Activated T-helper 1 cell treated with anti-CD3 and anti-CD28 coated beads, Interleukin-2, amount 50 U/mL, for 16 hours (primary cell): ENCODE results near the gene PRKAG2.

ENCODE experiments used
- DNase-seq, 2 donors: peaks; one replicate each; pipeline ENCODE4 v3.0.0-alpha.2; 2020; ENCODE audit warnings: low read depth in 1 of 2, low spot score in 1 of 2

PRKAG2 gene

GRCh38 chr7:151508991-151509390 lies 367.9 kb downstream of the PRKAG2 start:
- no peak for DNase-seq

- DNase-seq, result no peak
Measured at GRCh38 chr7:151507806-151508205, 369.1 kb downstream of the PRKAG2 start.

- no peak for DNase-seq
Measured at GRCh38 chr7:151506901-151507382, 370.0 kb downstream of the PRKAG2 start.
